Liver (tissue), 9 donors: Measurements from ENCODE around the gene CPAMD8. TPM values are rescaled to one million over a fixed set of nuclear protein-coding genes. Genes with fewer than 3 reads are reported as not detected.
A peak's percentile ranks its signal among the peaks of the same experiment; 100 is the strongest.

ENCODE experiments used
- DNase-seq: peaks from one replicate; pipeline ENCODE4 v3.0.0-alpha.2; 2017; ENCODE audit warnings: low spot score
- H3K27ac ChIP-seq, 2 donors: one replicate each; pipeline ENCODE4 v1.7.0; 2013; ENCODE audit warnings: inconsistent platforms in 2 of 2, low read length in 2 of 2, control low read depth in 1 of 2, low read depth in 1 of 2, mild to moderate bottlenecking in 1 of 2
- H3K27me3 ChIP-seq, 4 donors: one replicate each; pipeline versions ENCODE4 v1.6.1 to v1.7.0; 2013; ENCODE audit warnings: low read length in 3 of 4, inconsistent platforms in 1 of 4, mild to moderate bottlenecking in 1 of 4, moderate library complexity in 1 of 4; ENCODE audit not compliant: control insufficient read depth in 4 of 4, insufficient read depth in 4 of 4
- H3K36me3 ChIP-seq, 4 donors: one replicate each; pipeline versions ENCODE4 v1.6.1 to v1.7.0; 2013; ENCODE audit warnings: low read length in 3 of 4, mild to moderate bottlenecking in 3 of 4, low read depth in 1 of 4, moderate library complexity in 1 of 4; ENCODE audit not compliant: control insufficient read depth in 4 of 4, insufficient read depth in 3 of 4
- H3K4me1 ChIP-seq, 4 donors: one replicate each; pipeline versions ENCODE4 v1.6.1 to v1.7.0; 2013; ENCODE audit warnings: low read length in 3 of 4, mild to moderate bottlenecking in 3 of 4, moderate library complexity in 1 of 4; ENCODE audit not compliant: control insufficient read depth in 4 of 4, insufficient read depth in 4 of 4
- H3K4me3 ChIP-seq, 3 donors: one replicate each; pipeline versions ENCODE4 v1.6.1 to v1.7.0; 2013; ENCODE audit warnings: low read length in 3 of 3, control low read depth in 1 of 3, low read depth in 1 of 3, mild to moderate bottlenecking in 1 of 3
- H3K9ac ChIP-seq, 2 donors: one replicate each; pipeline ENCODE4 v1.7.0; 2013; ENCODE audit warnings: low read length in 2 of 2, mild to moderate bottlenecking in 2 of 2, moderate library complexity in 2 of 2, control low read depth in 1 of 2, low read depth in 1 of 2
- H3K9me3 ChIP-seq, 4 donors: one replicate each; pipeline versions ENCODE4 v1.6.1 to v1.7.0; 2013; ENCODE audit warnings: low read length in 3 of 4; ENCODE audit not compliant: control insufficient read depth in 4 of 4
- EGR1 ChIP-seq, 2 donors: IDR thresholded peaks; 2 replicates each; pipeline ENCODE4 v1.6.1; 2016 to 2018; ENCODE audit warnings: antibody characterized with exemption in 2 of 2, low read depth in 2 of 2
- FOXA2 ChIP-seq: IDR thresholded peaks from 2 replicates; pipeline ENCODE4 v1.6.1; 2016; ENCODE audit warnings: antibody characterized with exemption
- HNF4A ChIP-seq, 2 donors: conservative IDR thresholded peaks; 2 replicates each; pipeline ENCODE4 v1.6.1; 2016; ENCODE audit warnings: antibody characterized with exemption in 2 of 2, mild to moderate bottlenecking in 2 of 2
- HNF4G ChIP-seq: IDR thresholded peaks from 2 replicates; pipeline ENCODE4 v1.6.1; 2016; ENCODE audit warnings: antibody characterized with exemption
- JUND ChIP-seq, 2 donors: IDR thresholded peaks; 2 replicates each; pipeline ENCODE4 v1.6.1; 2016; ENCODE audit warnings: antibody characterized with exemption in 2 of 2
- NR2F2 ChIP-seq: IDR thresholded peaks from 2 replicates; pipeline ENCODE4 v1.6.1; 2016; ENCODE audit warnings: antibody characterized with exemption
- RAD21 ChIP-seq, 2 donors: IDR thresholded peaks; 2 replicates each; pipeline ENCODE4 v1.6.1; 2016; ENCODE audit warnings: antibody characterized with exemption in 2 of 2, mild to moderate bottlenecking in 2 of 2
- RXRA ChIP-seq, 2 donors: IDR thresholded peaks; 2 replicates each; pipeline ENCODE4 v1.6.1; 2017 to 2018; ENCODE audit warnings: antibody characterized with exemption in 2 of 2, mild to moderate bottlenecking in 1 of 2
- SP1 ChIP-seq: IDR thresholded peaks from 2 replicates; pipeline ENCODE4 v1.6.1; 2018; ENCODE audit warnings: antibody characterized with exemption, mild to moderate bottlenecking
- YY1 ChIP-seq: IDR thresholded peaks from 2 replicates; pipeline ENCODE4 v1.6.1; 2016; ENCODE audit warnings: antibody characterized with exemption, mild to moderate bottlenecking
- WGBS: extraction: QIAGEN DNeasy Blood & Tissue Kit; methylation state at CpG from one replicate; pipeline ENCODE4 v1.1.7; 2013; 5-methylcytosine and 5-hydroxymethylcytosine counted together
- polyA plus RNA-seq, 2 donors: library from polyadenylated mRNA; stranded (reverse) in 1 of 2; unstranded in 1 of 2; fragments of 200-250 nt in 1 of 2; fragments of >200 nt in 1 of 2; fragmentation: Nextera tagmentation in 1 of 2; extraction: Ambion mirVana in 1 of 2; gene quantifications; one replicate each; pipeline versions ENCODE4 v1.2.1 to v1.2.3, GENCODE V29; 2013 to 2015
- total RNA-seq, 2 donors: library from RNA; depleted of rRNA; stranded (reverse); fragments of >200 nt; gene quantifications; one replicate each; pipeline ENCODE4 v1.2.3, GENCODE V29; 2014
- TF ChIP-seq, protein P1 (sequence below): IDR thresholded peaks from 2 replicates; pipeline ENCODE4 v1.6.1; 2016; ENCODE audit warnings: antibody characterized with exemption
- TF ChIP-seq, protein P2 (sequence below): IDR thresholded peaks from 2 replicates; pipeline ENCODE4 v1.6.1; 2016; ENCODE audit warnings: antibody characterized with exemption, mild to moderate bottlenecking
- TF ChIP-seq, protein P3 (sequence below): IDR thresholded peaks from 2 replicates; pipeline ENCODE4 v1.6.1; 2016; ENCODE audit warnings: antibody characterized with exemption
- donor health status: healthy.
- donor health status: healthy.
- donor health status: healthy.
- donor health status: healthy.
- donor health status: healthy.

Gene CPAMD8
- total and polyA plus RNA-seq, 4 donors = 0.92 to 1.4 (median 1.1) TPM

DNA sequence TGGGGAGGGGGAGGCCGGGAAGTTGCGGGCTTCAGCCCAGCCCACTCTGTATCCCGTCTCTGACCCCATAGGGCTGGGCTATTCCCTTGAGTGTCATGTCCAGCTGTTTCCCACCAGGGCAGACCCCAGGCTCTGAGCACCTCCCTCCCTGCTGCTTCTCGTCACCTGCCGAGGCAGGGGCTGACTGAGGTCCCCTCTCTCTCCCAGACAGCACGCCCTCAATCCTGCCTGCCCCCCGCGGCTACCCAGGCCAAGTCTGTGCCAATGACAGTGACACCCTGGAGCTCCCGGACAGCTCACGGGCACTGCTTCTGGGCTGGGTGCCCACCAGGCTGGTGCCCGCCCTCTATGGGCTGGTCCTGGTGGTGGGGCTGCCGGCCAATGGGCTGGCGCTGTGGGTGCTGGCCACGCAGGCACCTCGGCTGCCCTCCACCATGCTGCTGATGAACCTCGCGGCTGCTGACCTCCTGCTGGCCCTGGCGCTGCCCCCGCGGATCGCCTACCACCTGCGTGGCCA lies 137.2 kb downstream of the CPAMD8 start:
- Histone ChIP-seq H3K9me3 (no peaks in the 10 kb centered on the region), H3K27ac (no peak overlapping the region), H3K4me3 (no peak overlapping the region), H3K4me1 (no peaks in the 10 kb centered on the region), H3K27me3 (no peaks in the 10 kb centered on the region), H3K36me3 (no peaks in the 10 kb centered on the region), H3K9ac (no peak overlapping the region)
- DNase-seq = no peak
- TF ChIP-seq, protein P1, sequence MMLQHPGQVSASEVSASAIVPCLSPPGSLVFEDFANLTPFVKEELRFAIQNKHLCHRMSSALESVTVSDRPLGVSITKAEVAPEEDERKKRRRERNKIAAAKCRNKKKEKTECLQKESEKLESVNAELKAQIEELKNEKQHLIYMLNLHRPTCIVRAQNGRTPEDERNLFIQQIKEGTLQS = no peak
- TF ChIP-seq FOXA2 (no peak), SP1 (no peak), HNF4A (conservative IDR thresholded peaks at IDR 0.05) (no peak)
- TF ChIP-seq, protein P2, sequence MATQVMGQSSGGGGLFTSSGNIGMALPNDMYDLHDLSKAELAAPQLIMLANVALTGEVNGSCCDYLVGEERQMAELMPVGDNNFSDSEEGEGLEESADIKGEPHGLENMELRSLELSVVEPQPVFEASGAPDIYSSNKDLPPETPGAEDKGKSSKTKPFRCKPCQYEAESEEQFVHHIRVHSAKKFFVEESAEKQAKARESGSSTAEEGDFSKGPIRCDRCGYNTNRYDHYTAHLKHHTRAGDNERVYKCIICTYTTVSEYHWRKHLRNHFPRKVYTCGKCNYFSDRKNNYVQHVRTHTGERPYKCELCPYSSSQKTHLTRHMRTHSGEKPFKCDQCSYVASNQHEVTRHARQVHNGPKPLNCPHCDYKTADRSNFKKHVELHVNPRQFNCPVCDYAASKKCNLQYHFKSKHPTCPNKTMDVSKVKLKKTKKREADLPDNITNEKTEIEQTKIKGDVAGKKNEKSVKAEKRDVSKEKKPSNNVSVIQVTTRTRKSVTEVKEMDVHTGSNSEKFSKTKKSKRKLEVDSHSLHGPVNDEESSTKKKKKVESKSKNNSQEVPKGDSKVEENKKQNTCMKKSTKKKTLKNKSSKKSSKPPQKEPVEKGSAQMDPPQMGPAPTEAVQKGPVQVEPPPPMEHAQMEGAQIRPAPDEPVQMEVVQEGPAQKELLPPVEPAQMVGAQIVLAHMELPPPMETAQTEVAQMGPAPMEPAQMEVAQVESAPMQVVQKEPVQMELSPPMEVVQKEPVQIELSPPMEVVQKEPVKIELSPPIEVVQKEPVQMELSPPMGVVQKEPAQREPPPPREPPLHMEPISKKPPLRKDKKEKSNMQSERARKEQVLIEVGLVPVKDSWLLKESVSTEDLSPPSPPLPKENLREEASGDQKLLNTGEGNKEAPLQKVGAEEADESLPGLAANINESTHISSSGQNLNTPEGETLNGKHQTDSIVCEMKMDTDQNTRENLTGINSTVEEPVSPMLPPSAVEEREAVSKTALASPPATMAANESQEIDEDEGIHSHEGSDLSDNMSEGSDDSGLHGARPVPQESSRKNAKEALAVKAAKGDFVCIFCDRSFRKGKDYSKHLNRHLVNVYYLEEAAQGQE = no peak
- WGBS = 72% methylated on average over 22 of the region's 22 CpGs

DNA sequence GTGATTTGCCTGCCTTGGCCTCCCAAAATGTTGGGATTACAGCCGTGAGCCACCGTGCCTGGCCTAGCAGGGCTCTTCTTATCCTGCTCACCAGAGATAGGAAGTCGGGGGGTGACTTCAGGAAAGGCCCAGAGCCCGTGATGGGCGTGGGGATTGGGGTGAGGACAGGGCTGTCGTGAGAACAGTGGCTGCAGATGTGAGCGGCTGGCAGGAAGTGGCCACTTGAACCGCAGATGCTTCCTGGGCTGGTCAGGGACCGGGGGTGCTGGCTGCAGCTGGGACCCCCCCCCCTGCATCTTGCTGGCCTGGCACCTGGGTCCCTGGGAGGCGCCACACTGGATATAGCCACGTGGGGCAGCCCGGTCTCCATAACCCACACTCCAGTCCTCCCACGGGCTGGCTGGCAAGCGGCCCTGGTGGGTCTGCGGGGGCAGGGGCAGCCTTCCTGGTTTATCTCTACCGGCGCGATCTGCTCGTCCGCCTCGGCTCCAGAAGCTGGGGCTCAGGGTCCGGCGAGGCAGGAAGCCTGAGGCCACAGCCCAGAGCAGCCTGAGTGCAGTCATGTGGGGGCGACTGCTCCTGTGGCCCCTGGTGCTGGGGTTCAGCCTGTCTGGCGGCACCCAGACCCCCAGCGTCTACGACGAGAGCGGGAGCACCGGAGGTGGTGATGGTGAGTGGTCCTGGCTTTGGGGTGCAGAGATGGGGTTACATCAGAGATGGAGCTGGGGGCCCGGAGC lies 137.8 kb downstream of the CPAMD8 start, which contains the start of gene F2RL3:
Gene F2RL3 (plus strand): TSS at position 371 of the 737 bp plus-strand sequence. CDS start 191 bp downstream, at position 562.
- Histone ChIP-seq H3K27me3 (no peaks in the 10 kb centered on the region), H3K4me1 (no peaks in the 10 kb centered on the region), H3K9ac (no peak within 1 kb of the TSS), H3K9me3 (no peaks in the 10 kb centered on the region), H3K27ac (peak within 1 kb of the TSS; percentile 23 to 46), H3K36me3 (no peaks in the 10 kb centered on the region), H3K4me3 (no peak within 1 kb of the TSS)
- 49% methylated on average over 31 of the region's 31 CpGs for WGBS
- DNase-seq = no peak
- peak; percentile 67 for TF ChIP-seq NR2F2
- TF ChIP-seq YY1 = no peak
- TF ChIP-seq RAD21 (IDR thresholded peaks at IDR 0.05) = no peak

DNA sequence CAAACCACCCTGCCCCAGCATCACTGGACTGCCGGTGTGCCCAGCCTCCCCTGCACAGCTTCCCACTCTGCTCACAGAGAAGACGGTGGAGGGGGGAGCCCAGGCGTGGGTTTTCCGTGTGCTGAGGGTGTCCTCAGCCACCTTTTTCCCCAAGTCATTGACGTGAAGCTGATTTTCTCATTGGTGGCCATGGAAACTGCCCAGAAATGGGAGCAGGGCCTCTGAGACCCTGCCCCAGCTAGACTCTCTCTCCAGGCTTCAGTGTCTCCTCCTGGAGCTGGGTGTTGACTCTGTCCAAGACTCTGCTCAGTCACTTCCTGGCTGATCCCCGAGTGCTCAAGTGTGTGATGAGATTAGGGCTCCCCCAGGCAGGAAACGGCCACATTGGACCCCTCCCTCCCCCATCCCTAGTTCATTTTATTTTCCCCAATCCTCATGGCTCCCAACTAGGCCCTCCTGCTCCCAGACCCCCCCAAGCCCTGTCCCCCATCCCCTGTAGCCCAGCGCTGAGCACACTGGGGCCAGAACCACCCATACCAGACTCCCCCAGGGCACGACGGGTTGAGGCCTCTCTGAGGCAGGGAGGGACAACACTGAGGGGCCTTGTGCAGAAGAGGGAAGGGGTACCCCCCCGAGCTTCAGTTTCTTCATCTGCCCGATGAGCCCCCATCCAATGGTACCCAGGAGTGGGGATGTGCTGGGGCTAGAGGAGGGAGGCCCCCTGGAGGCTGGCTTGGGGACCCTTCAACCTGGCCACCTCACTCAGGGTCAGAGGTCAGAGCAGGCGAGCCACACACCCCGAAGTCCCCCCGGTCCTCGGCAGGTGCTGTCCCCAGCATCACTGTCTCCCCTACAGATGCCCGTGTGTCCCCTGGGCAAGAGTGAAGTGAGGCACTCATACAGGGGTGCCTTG lies 139.0 kb downstream of the CPAMD8 start:
- Histone ChIP-seq H3K36me3 (no peaks in the 10 kb centered on the region), H3K9me3 (peaks cover 0 to 3% (median under 1%) of the 10 kb centered on the region in 4 donors), H3K27me3 (no peaks in the 10 kb centered on the region), H3K4me1 (no peaks in the 10 kb centered on the region), H3K9ac (no peak overlapping the region), H3K27ac (peak overlapping the region; percentile 20 to 46), H3K4me3 (no peak overlapping the region)
- WGBS = 75% methylated on average over 17 of the region's 17 CpGs
- no peak for DNase-seq
- no peak for TF ChIP-seq SP1
- TF ChIP-seq, protein P2 = no peak
- no peak for TF ChIP-seq YY1
- TF ChIP-seq JUND (IDR thresholded peaks at IDR 0.05) = no peak
- TF ChIP-seq EGR1 (IDR thresholded peaks at IDR 0.05; ENCODE audit: low read depth in 2 of 2) = no peak
- TF ChIP-seq, protein P3, sequence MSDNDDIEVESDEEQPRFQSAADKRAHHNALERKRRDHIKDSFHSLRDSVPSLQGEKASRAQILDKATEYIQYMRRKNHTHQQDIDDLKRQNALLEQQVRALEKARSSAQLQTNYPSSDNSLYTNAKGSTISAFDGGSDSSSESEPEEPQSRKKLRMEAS = no peak
- no peak for TF ChIP-seq RAD21 (IDR thresholded peaks at IDR 0.05)
- no peak for TF ChIP-seq FOXA2
- TF ChIP-seq RXRA (IDR thresholded peaks at IDR 0.05) = no peak
- no peak for TF ChIP-seq HNF4A (conservative IDR thresholded peaks at IDR 0.05)
- TF ChIP-seq HNF4G = no peak
